Right lobe of liver (tissue), 4 donors: ENCODE measurements around the gene CAPZB.

Source experiments
- CTCF ChIP-seq, 4 donors: fragments of 200-600 bp in 3 of 4; fragments of 450-650 bp in 1 of 4; IDR thresholded peaks; one replicate each; pipeline versions ENCODE4 v1.5.1 to v1.8.0; 2016 to 2022; ENCODE audit warnings: antibody characterized with exemption in 4 of 4, mild to moderate bottlenecking in 2 of 4
- POLR2A ChIP-seq: fragments of 450-650 bp; IDR thresholded peaks from one replicate; pipeline ENCODE4 v1.6.1; 2017; ENCODE audit warnings: antibody characterized with exemption, mild to moderate bottlenecking
- donor health status: DM: no; HTN: no; CAD: no.
- donor health status: DM: no; HTN: no; CAD: no.
- donor health status: DM: no; HTN: yes; CAD: no.

- TF ChIP-seq CTCF (IDR thresholded peaks at IDR 0.05): no peak
- no peak for TF ChIP-seq POLR2A
Measured at GRCh38 chr1:19450811-19451515, 34.4 kb downstream of the CAPZB start.
